GM23338 (cell line): ENCODE measurements around the gene AARS2. TPM values are rescaled to one million over a fixed set of nuclear protein-coding genes. Genes with fewer than 3 reads are reported as not detected.

Experiments used
- ATAC-seq: fragments of 200-7000 bp; cut with Tn5 transposase; 3 replicates; pipeline ENCODE4 v1.9.1; 2020
- DNase-seq: peaks from one replicate; pipeline ENCODE4 v3.0.0-alpha.2; 2015; ENCODE audit warnings: low spot score
- H2AFZ ChIP-seq: fragments of 200-600 bp; sonication (generic); 2 replicates; pipeline ENCODE4 v1.8.0; 2016; ENCODE audit warnings: antibody characterized with exemption, mild to moderate bottlenecking, moderate library complexity
- H3F3A ChIP-seq: fragments of 200-600 bp; sonication (generic); replicated peaks from 2 replicates; pipeline ENCODE4 v1.8.0; 2017; ENCODE audit warnings: antibody characterized with exemption, mixed run types, low read depth
- H3K27ac ChIP-seq: fragments of 200-600 bp; sonication (generic); 2 replicates; pipeline ENCODE4 v1.6.1; 2016; ENCODE audit warnings: low read depth
- H3K27me3 ChIP-seq: fragments of 200-600 bp; sonication (generic); 2 replicates; pipeline ENCODE4 v1.8.0; 2016; ENCODE audit warnings: mild to moderate bottlenecking, mixed run types, moderate library complexity; ENCODE audit not compliant: insufficient read depth
- H3K36me3 ChIP-seq: fragments of 200-600 bp; sonication (generic); 2 replicates; pipeline ENCODE4 v1.8.0; 2016; ENCODE audit warnings: mild to moderate bottlenecking; ENCODE audit not compliant: insufficient read depth
- H3K4me1 ChIP-seq: fragments of 200-600 bp; sonication (generic); 2 replicates; pipeline ENCODE4 v1.8.0; 2016; ENCODE audit warnings: mild to moderate bottlenecking, moderate library complexity; ENCODE audit not compliant: insufficient read depth
- H3K4me2 ChIP-seq: fragments of 200-600 bp; sonication (generic); 2 replicates; pipeline ENCODE4 v1.7.1; 2017; ENCODE audit warnings: mixed run types
- H3K4me3 ChIP-seq: fragments of 200-600 bp; sonication (generic); 2 replicates; pipeline ENCODE4 v1.6.1; 2016; ENCODE audit warnings: mixed run types
- H3K79me2 ChIP-seq: fragments of 200-600 bp; sonication (generic); replicated peaks from 2 replicates; pipeline ENCODE4 v1.8.0; 2017; ENCODE audit warnings: mild to moderate bottlenecking; ENCODE audit not compliant: insufficient read depth
- H3K9me2 ChIP-seq: fragments of 200-600 bp; sonication (generic); 2 replicates; pipeline ENCODE4 v1.8.0; 2017; ENCODE audit not compliant: insufficient read depth
- H4K20me1 ChIP-seq: fragments of 200-600 bp; sonication (generic); replicated peaks from 2 replicates; pipeline ENCODE4 v1.8.0; 2017; ENCODE audit warnings: mild to moderate bottlenecking; ENCODE audit not compliant: insufficient read depth
- H3K27ac Mint-ChIP-seq: 2 replicates; pipeline ENCODE4 v1.8.0; 2020; ENCODE audit warnings: inconsistent platforms, mild to moderate bottlenecking, moderate library complexity, mixed read lengths
- H3K27me3 Mint-ChIP-seq: 3 replicates; pipeline ENCODE4 v1.8.0; 2022; ENCODE audit warnings: low read depth, mild to moderate bottlenecking, moderate library complexity, mixed read lengths, inconsistent platforms; ENCODE audit not compliant: insufficient read depth, poor library complexity
- H3K36me3 Mint-ChIP-seq: 3 replicates; pipeline ENCODE4 v1.8.0; 2021; ENCODE audit warnings: low read depth, mild to moderate bottlenecking, inconsistent platforms, moderate library complexity, mixed read lengths
- H3K4me1 Mint-ChIP-seq: 3 replicates; pipeline ENCODE4 v1.8.0; 2020; ENCODE audit warnings: mild to moderate bottlenecking, inconsistent platforms, mixed read lengths
- H3K4me3 Mint-ChIP-seq: 3 replicates; pipeline ENCODE4 v1.8.0; 2021; ENCODE audit warnings: moderate library complexity, mild to moderate bottlenecking, inconsistent platforms, mixed read lengths
- H3K9me3 Mint-ChIP-seq: 3 replicates; pipeline ENCODE4 v1.8.0; 2020; ENCODE audit warnings: moderate library complexity, mild to moderate bottlenecking, inconsistent platforms, mixed read lengths
- CREB1 ChIP-seq: fragments of 250-450 bp; sonication (Bioruptor Pico); IDR thresholded peaks from 2 replicates; pipeline ENCODE4 v1.5.0; 2020; ENCODE audit warnings: low read depth, mild to moderate bottlenecking, moderate library complexity
- JUNB ChIP-seq: IDR thresholded peaks from one replicate; pipeline ENCODE4 v1.6.1; 2016; ENCODE audit warnings: antibody characterized with exemption; ENCODE audit not compliant: unreplicated experiment
- POLR2AphosphoS5 ChIP-seq: IDR thresholded peaks from 2 replicates; pipeline ENCODE4 v1.6.1; 2016; ENCODE audit warnings: antibody characterized with exemption, low read depth
- ZNF114 ChIP-seq: fragments of 250-450 bp; sonication (Bioruptor Pico); IDR thresholded peaks from 2 replicates; pipeline ENCODE4 v1.5.0; 2020; ENCODE audit warnings: mild to moderate bottlenecking, moderate library complexity
- polyA plus RNA-seq: library from polyadenylated mRNA; unstranded; fragments of >200 nt; fragmentation: Nextera tagmentation; extraction: Ambion mirVana; gene quantifications from 2 replicates; pipeline ENCODE4 v1.2.1, GENCODE V29; 2016
- total RNA-seq: library from RNA; depleted of rRNA; stranded (reverse); fragments of >200 nt; shearing (Covaris generic); gene quantifications from 2 replicates; pipeline ENCODE4 v1.2.3, GENCODE V29; 2014
- TF ChIP-seq, protein P1 (sequence below): IDR thresholded peaks from one replicate; pipeline ENCODE4 v1.6.1; 2018; ENCODE audit warnings: antibody characterized with exemption; ENCODE audit not compliant: unreplicated experiment

AARS2 gene
- total and polyA plus RNA-seq, 2 experiments from 2014 or later = 6.5 to 23.2 TPM

DNA sequence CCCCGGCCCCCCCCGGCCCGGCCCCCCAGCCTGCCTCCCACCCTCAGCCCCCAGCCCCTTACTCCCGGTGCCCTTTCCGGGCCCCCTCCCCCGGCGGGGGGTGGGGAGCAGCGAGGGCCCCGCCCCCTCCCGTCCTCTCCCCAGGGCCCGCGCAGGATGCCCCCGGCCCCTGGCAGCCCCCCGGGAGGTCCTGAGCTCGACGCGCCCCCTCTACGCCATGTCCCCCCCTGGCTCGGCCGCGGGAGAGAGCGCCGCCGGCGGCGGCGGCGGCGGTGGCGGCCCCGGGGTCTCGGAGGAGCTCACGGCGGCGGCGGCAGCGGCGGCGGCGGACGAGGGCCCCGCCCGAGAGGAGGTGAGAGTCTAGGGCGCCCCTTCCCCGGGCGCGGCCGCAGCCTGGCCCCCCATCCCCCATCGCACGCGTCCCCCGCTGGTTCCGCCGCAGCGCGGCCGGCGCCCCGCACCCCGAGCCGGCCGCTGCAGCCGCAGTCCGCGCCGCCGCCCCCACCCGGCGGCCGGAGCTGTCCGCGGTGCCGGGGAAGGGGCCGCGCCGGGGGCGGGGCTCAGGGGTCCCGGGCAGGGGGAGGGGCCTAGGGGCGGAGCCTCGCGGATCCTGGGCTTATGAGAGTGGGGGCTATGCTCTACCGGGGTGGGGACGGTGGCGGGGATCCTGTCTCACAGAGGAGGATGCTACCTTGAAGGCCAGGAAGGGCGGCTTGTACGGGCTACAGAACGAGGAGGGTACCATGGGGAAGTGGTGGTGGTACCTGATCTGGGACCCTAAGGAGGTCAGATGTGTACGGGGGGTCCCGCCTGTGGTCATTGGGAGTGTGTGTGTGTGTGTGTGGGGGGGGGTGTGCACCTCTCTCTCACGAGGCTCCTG lies 42.4 kb downstream of the AARS2 start:
- Histone ChIP-seq H3F3A (0 out of 2 replicates have a peak, but pooled peaks cover 22% of the 10 kb centered on the region), H4K20me1 (no peaks in the 10 kb centered on the region), H3K4me1 (peaks cover 14% of the 10 kb centered on the region), H3K27me3 (peaks cover 28% of the 10 kb centered on the region), H3K27ac (no peak overlapping the region), H3K79me2 (no peaks in the 10 kb centered on the region), H2AFZ (0 out of 2 replicates have a peak overlapping the region, but pooled peaks have one; percentile 18), H3K9me2 (no peaks in the 10 kb centered on the region), H3K4me2 (peak overlapping the region; percentile 78), H3K36me3 (no peaks in the 10 kb centered on the region), H3K4me3 (peak overlapping the region; percentile 65)
- no peak overlapping the region for H3K27ac Mint-ChIP-seq
- TF ChIP-seq CREB1 (CRISPR knock-in tag) = no peak
- TF ChIP-seq POLR2AphosphoS5 = no peak
- TF ChIP-seq, protein P1, sequence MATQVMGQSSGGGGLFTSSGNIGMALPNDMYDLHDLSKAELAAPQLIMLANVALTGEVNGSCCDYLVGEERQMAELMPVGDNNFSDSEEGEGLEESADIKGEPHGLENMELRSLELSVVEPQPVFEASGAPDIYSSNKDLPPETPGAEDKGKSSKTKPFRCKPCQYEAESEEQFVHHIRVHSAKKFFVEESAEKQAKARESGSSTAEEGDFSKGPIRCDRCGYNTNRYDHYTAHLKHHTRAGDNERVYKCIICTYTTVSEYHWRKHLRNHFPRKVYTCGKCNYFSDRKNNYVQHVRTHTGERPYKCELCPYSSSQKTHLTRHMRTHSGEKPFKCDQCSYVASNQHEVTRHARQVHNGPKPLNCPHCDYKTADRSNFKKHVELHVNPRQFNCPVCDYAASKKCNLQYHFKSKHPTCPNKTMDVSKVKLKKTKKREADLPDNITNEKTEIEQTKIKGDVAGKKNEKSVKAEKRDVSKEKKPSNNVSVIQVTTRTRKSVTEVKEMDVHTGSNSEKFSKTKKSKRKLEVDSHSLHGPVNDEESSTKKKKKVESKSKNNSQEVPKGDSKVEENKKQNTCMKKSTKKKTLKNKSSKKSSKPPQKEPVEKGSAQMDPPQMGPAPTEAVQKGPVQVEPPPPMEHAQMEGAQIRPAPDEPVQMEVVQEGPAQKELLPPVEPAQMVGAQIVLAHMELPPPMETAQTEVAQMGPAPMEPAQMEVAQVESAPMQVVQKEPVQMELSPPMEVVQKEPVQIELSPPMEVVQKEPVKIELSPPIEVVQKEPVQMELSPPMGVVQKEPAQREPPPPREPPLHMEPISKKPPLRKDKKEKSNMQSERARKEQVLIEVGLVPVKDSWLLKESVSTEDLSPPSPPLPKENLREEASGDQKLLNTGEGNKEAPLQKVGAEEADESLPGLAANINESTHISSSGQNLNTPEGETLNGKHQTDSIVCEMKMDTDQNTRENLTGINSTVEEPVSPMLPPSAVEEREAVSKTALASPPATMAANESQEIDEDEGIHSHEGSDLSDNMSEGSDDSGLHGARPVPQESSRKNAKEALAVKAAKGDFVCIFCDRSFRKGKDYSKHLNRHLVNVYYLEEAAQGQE = peak; percentile 71
- no peak for TF ChIP-seq JUNB
- peak; percentile 35 for ATAC-seq
- peaks cover 38% of the 10 kb centered on the region for H3K27me3 Mint-ChIP-seq
- peak overlapping the region; percentile 83 for H3K4me3 Mint-ChIP-seq
- peaks cover 6% of the 10 kb centered on the region; the same call in 2 of the 3 replicates for H3K36me3 Mint-ChIP-seq
- DNase-seq = peak; percentile 85
- H3K4me1 Mint-ChIP-seq = peaks cover 41% of the 10 kb centered on the region
- no peaks in the 10 kb centered on the region for H3K9me3 Mint-ChIP-seq

DNA sequence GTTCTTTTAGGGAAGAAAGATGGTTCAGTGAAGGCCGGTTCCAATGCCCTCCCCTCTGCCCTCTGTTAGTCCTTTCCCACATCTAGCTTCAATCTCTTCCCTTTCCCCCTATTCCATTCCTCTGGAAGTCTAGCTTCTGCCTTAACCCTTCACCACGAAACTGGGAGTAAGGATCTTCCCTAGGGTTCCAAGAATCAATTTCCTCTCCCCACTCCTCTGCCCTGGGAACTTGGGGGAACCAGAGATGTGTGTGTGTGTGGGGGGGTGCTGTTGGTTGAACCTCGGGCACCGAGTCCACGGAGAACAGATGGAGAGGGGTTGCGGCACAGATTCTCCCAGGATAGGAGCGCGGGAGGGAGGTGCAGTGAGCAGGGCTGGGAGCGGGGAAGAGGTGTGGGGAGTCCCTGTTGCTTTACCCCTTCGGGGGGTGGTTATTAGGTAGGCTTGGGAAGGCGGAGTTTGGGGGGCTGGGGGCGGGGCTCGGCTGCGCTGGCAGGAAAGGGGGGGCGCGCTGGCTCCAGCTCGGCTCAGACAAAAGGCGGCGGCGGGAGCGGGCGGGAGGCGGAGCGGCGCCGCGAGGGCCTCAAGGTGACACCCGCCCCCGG lies 43.1 kb downstream of the AARS2 start, which contains the start of gene TMEM151B:
TMEM151B (plus strand) TSS at position 530 of the 605 bp plus-strand sequence. CDS start 293 bp downstream, outside the sequence.
- H3K9me2 ChIP-seq = no peaks in the 10 kb centered on the region
- H3K36me3 ChIP-seq = no peaks in the 10 kb centered on the region
- no peak within 1 kb of the TSS for H3K27ac ChIP-seq
- H3K4me3 ChIP-seq = peak within 1 kb of the TSS; percentile 65
- no peaks in the 10 kb centered on the region for H4K20me1 ChIP-seq
- peaks cover 21% of the 10 kb centered on the region for H3K27me3 ChIP-seq
- DNase-seq (peak; percentile 71), ATAC-seq (peak; percentile 7)
- Mint-ChIP-seq H3K36me3 (peaks cover 6% of the 10 kb centered on the region; the same call in 2 of the 3 replicates), H3K4me1 (peaks cover 41% of the 10 kb centered on the region), H3K27ac (no peak within 1 kb of the TSS), H3K4me3 (peak within 1 kb of the TSS; percentile 83), H3K9me3 (no peaks in the 10 kb centered on the region), H3K27me3 (peaks cover 40% of the 10 kb centered on the region)
- 0 out of 2 replicates have a peak, but pooled peaks cover 22% of the 10 kb centered on the region for H3F3A ChIP-seq
- TF ChIP-seq ZNF114 (CRISPR knock-in tag) (no peak), POLR2AphosphoS5 (0 out of 2 replicates have a peak, but pooled peaks have one; percentile 35)
- no peaks in the 10 kb centered on the region for H3K79me2 ChIP-seq
- peaks cover 14% of the 10 kb centered on the region for H3K4me1 ChIP-seq
- H2AFZ ChIP-seq = peak within 1 kb of the TSS; percentile 84; the same call in 1 of the 2 replicates
- H3K4me2 ChIP-seq = peak within 1 kb of the TSS; percentile 87
